GM10266 (cell line): ENCODE measurements around the gene DAB1.

Source experiments
- DNase-seq: peaks from one replicate; pipeline ENCODE4 v3.0.0; 2012; ENCODE audit errors: extremely low spot score
- CTCF ChIP-seq: IDR thresholded peaks from 2 replicates; pipeline ENCODE4 v1.5.1; 2012; ENCODE audit warnings: mild to moderate bottlenecking, low read depth; ENCODE audit not compliant: control insufficient read depth, insufficient read depth; ENCODE audit errors: missing control alignments

Gene DAB1

GRCh38 chr1:57325536-57325935 lies 98.3 kb downstream of the DAB1 start:
- no peak for DNase-seq
- no peak for TF ChIP-seq CTCF

GRCh38 chr1:57325117-57325516 lies 98.7 kb downstream of the DAB1 start:
- no peak for DNase-seq
- no peak for TF ChIP-seq CTCF

GRCh38 chr1:57324388-57324787 lies 99.5 kb downstream of the DAB1 start:
- no peak for TF ChIP-seq CTCF
- no peak for DNase-seq

GRCh38 chr1:57321776-57322175 lies 102.1 kb downstream of the DAB1 start:
- no peak for DNase-seq
- TF ChIP-seq CTCF: no peak

- no peak for TF ChIP-seq CTCF
- DNase-seq: no peak
Measured at GRCh38 chr1:57319791-57320190, 104.1 kb downstream of the DAB1 start.

- no peak for TF ChIP-seq CTCF
- no peak for DNase-seq
Measured at GRCh38 chr1:57319165-57319564, 104.7 kb downstream of the DAB1 start.

GRCh38 chr1:57316861-57317260 lies 107.0 kb downstream of the DAB1 start:
- no peak for DNase-seq
- no peak for TF ChIP-seq CTCF
